ENCODE data around the gene LRRC75B. TPM values are rescaled to one million over a fixed set of nuclear protein-coding genes. Genes with fewer than 3 reads are reported as not detected.

LRRC75B gene
- total RNA-seq, 1 experiment from 2014 or later, result 18.1 TPM

- no peak overlapping the region for H2BK5ac ChIP-seq (ENCODE audit: insufficient read length, low read length)
- H3K27ac Mint-ChIP-seq, result peak overlapping the region in 1 of 3 experiments; percentile 46; a peak in 2 of 7 replicates
- H3K4ac ChIP-seq (ENCODE audit: low read depth, low read length), result no peak overlapping the region
- no peak overlapping the region for H2BK120ac ChIP-seq (ENCODE audit: low read depth, low read length, poor library complexity, severe bottlenecking)
- H4K91ac ChIP-seq (ENCODE audit: insufficient read length, low read depth, low read length), result no peak overlapping the region
- no peak overlapping the region for H3K27ac ChIP-seq (ENCODE audit: insufficient read length, low read depth, low read length)
- no peaks in the 10 kb centered on the region for H3K27me3 ChIP-seq (ENCODE audit: insufficient read depth, low read length)
- no peak overlapping the region for H3K9ac ChIP-seq (ENCODE audit: extremely low read depth, insufficient read length, low read length)
- no peak overlapping the region for H2AK5ac ChIP-seq (ENCODE audit: insufficient read length, low read length)
- H3K23ac ChIP-seq (ENCODE audit: insufficient read length, low read depth, low read length), result no peak overlapping the region
- no peak overlapping the region for H3T11ph ChIP-seq (ENCODE audit: low read length)
- H3K9me3 Mint-ChIP-seq, result no peaks in the 10 kb centered on the region
- no CpG with 5 or more reads among the region's 1 CpG for WGBS (ENCODE audit: extremely low coverage, insufficient read length, low lambda C conversion rate)
- no peaks in the 10 kb centered on the region for H3K79me1 ChIP-seq (ENCODE audit: insufficient read depth, low read depth, low read length, poor library complexity, severe bottlenecking)
- no peaks in the 10 kb centered on the region for H3K79me2 ChIP-seq (ENCODE audit: insufficient read depth, low read length)
- TF ChIP-seq CTCF (conservative IDR thresholded peaks at IDR 0.05), result no peak
- no peak overlapping the region for H2BK15ac ChIP-seq (ENCODE audit: low read depth, low read length)
- H3K9me3 ChIP-seq (ENCODE audit: control insufficient read depth, low read depth, low read length), result no peaks in the 10 kb centered on the region
- H3K56ac ChIP-seq (ENCODE audit: insufficient read length, low read depth, low read length), result no peak overlapping the region
- H3K4me2 ChIP-seq (ENCODE audit: insufficient read depth, insufficient read length, low read length), result no peak overlapping the region
- H3K27me3 Mint-ChIP-seq (ENCODE audit: low read depth), result no peaks in the 10 kb centered on the region
- H3K4me1 ChIP-seq (ENCODE audit: insufficient read depth, low read length), result no peaks in the 10 kb centered on the region
- DNase-seq, result no peak
- H3K4me1 Mint-ChIP-seq, result no peaks in the 10 kb centered on the region
- no peak overlapping the region for H3K14ac ChIP-seq (ENCODE audit: insufficient read depth, low read length)
- H3K4me3 Mint-ChIP-seq, result no peak overlapping the region
- H2BK12ac ChIP-seq (ENCODE audit: insufficient read length, low read depth, low read length), result no peak overlapping the region
- H2BK20ac ChIP-seq (ENCODE audit: low read depth, low read length, poor library complexity, severe bottlenecking), result no peak overlapping the region
- H3K36me3 Mint-ChIP-seq (ENCODE audit: insufficient read depth in 1 of 3, low read depth in 3 of 3), result peaks cover 29 to 43% (median 38%) of the 10 kb centered on the region in 3 experiments
- H2AFZ ChIP-seq (ENCODE audit: low read length), result no peak overlapping the region
- H3K23me2 ChIP-seq (ENCODE audit: insufficient read length, low read depth, low read length, poor library complexity, severe bottlenecking), result no peaks in the 10 kb centered on the region
- H4K8ac ChIP-seq (replicated peaks; ENCODE audit: insufficient read length, low read depth, low read length), result no peak overlapping the region
- no peaks in the 10 kb centered on the region for H4K20me1 ChIP-seq (ENCODE audit: control insufficient read depth, insufficient read depth, insufficient read length)
- H4K5ac ChIP-seq (ENCODE audit: insufficient read length, low read depth, low read length), result no peak overlapping the region
- no peak overlapping the region for H3K18ac ChIP-seq (ENCODE audit: insufficient read length, low read depth, low read length)
Measured at GRCh38 chr22:24576778-24577177, 16.1 kb downstream of the LRRC75B start.

Measured in H9 (cell line).